ENCODE results near the gene OTOP2. TPM values are rescaled to one million over a fixed set of nuclear protein-coding genes. Genes with fewer than 3 reads are reported as not detected.

OTOP2 gene
- total RNA-seq, 5 donors from 2014 or later (not counting 1 experiment from before 2014, with no cell fraction given): not detected

- no peaks in the 10 kb centered on the region for H3K36me3 Mint-ChIP-seq
- peak within 1 kb of the TSS; percentile 24 to 61 for H3K27ac Mint-ChIP-seq
- H3K4me1 Mint-ChIP-seq: peaks cover 6 to 13% (median 6%) of the 10 kb centered on the region in 3 donors
- H3K4me3 Mint-ChIP-seq: peak within 1 kb of the TSS; percentile 80 to 96 (median 82)
- ChIA-PET POLR2A (no interaction called here), CTCF (interaction anchor here (0.6 to 3.6 kb wide), 7 partner anchors 11 to 106 kb away, joined by 3 to 13 read pairs (median 3); partner anchors contain the start of gene CDR2L (in 1 of the 2))
- no peak within 1 kb of the TSS for H3K27ac ChIP-seq (ENCODE audit: low read length)
- H3K4me1 ChIP-seq (ENCODE audit: control insufficient read depth in 1 of 2, extremely low read depth in 1 of 2, insufficient read depth in 2 of 2, low read length in 2 of 2): peaks cover 2 to 21% of the 10 kb centered on the region in 2 experiments
- WGBS (ENCODE audit: insufficient coverage): 6% methylated on average over 90 of the region's 95 CpGs
- no peaks in the 10 kb centered on the region for H3K9me3 ChIP-seq
- H3K4me3 ChIP-seq (ENCODE audit: control insufficient read depth in 1 of 2, extremely low read depth in 1 of 2, low read length in 1 of 2): peak within 1 kb of the TSS; percentile 53 to 59
- ATAC-seq (replicated peaks in 1 of 4) (peak; percentile 90 to 93 (median 92)), DNase-seq (peak; percentile 56 to 88 (median 74))
- peaks cover 0 to 41% of the 10 kb centered on the region in 2 experiments for H3K27me3 ChIP-seq (replicated peaks in 1 of 2; ENCODE audit: control insufficient read depth in 2 of 2, extremely low read depth in 1 of 2, insufficient read depth in 2 of 2, low read length in 1 of 2)
- H3K36me3 ChIP-seq (ENCODE audit: control insufficient read depth in 2 of 2, extremely low read depth in 1 of 2, insufficient read depth in 1 of 2, low read length in 1 of 2): no peaks in the 10 kb centered on the region
- H3K27me3 Mint-ChIP-seq: peaks cover 0 to 19% of the 10 kb centered on the region in 2 donors
- no peaks in the 10 kb centered on the region for H3K9me3 Mint-ChIP-seq
Observed at GRCh38 chr17:74972107-74972972, 48.3 kb downstream of the OTOP2 start, which contains the start of gene HID1. HID1 (minus strand) TSS chr17:74972759; CDS start chr17:74972656, 103 bp downstream.

- CTCF ChIA-PET: interaction anchor here (0.5 to 3.6 kb wide), 7 partner anchors 12 to 87 kb away, joined by 3 to 13 read pairs (median 3); partner anchors contain the start of gene CDR2L (in 1 of the 2)
- peak overlapping the region; percentile 80 to 96 (median 82) for H3K4me3 Mint-ChIP-seq
- no peaks in the 10 kb centered on the region for H3K36me3 Mint-ChIP-seq
- Histone ChIP-seq H3K27me3 (replicated peaks in 1 of 2; ENCODE audit: control insufficient read depth in 2 of 2, extremely low read depth in 1 of 2, insufficient read depth in 2 of 2, low read length in 1 of 2) (peaks cover 0 to 43% of the 10 kb centered on the region in 2 experiments), H3K4me1 (ENCODE audit: control insufficient read depth in 1 of 2, extremely low read depth in 1 of 2, insufficient read depth in 2 of 2, low read length in 2 of 2) (peaks cover 2 to 21% of the 10 kb centered on the region in 2 experiments), H3K27ac (ENCODE audit: low read length) (no peak overlapping the region), H3K36me3 (ENCODE audit: control insufficient read depth in 2 of 2, extremely low read depth in 1 of 2, insufficient read depth in 1 of 2, low read length in 1 of 2) (no peaks in the 10 kb centered on the region), H3K4me3 (ENCODE audit: control insufficient read depth in 1 of 2, extremely low read depth in 1 of 2, low read length in 1 of 2) (peak overlapping the region; percentile 44 to 59), H3K9me3 (no peaks in the 10 kb centered on the region)
- POLR2A ChIA-PET: no interaction called here
- H3K4me1 Mint-ChIP-seq: peaks cover 6 to 13% (median 6%) of the 10 kb centered on the region in 3 donors
- ATAC-seq (replicated peaks in 1 of 4) (no peak), DNase-seq (no peak)
- WGBS (ENCODE audit: insufficient coverage): 20% methylated on average over 13 of the region's 17 CpGs
- peak overlapping the region; percentile 24 to 61 for H3K27ac Mint-ChIP-seq
- no peaks in the 10 kb centered on the region for H3K9me3 Mint-ChIP-seq
- H3K27me3 Mint-ChIP-seq: peaks cover 0 to 19% of the 10 kb centered on the region in 2 donors
Observed at GRCh38 chr17:74972973-74973328, 48.9 kb downstream of the OTOP2 start.

- Mint-ChIP-seq H3K4me1 (peaks cover 8 to 15% (median 11%) of the 10 kb centered on the region in 3 donors), H3K4me3 (no peak overlapping the region), H3K27me3 (peaks cover 0 to 22% of the 10 kb centered on the region in 2 donors), H3K9me3 (no peaks in the 10 kb centered on the region), H3K27ac (no peak overlapping the region), H3K36me3 (no peaks in the 10 kb centered on the region)
- Histone ChIP-seq H3K4me1 (ENCODE audit: control insufficient read depth in 1 of 2, extremely low read depth in 1 of 2, insufficient read depth in 2 of 2, low read length in 2 of 2) (peaks cover 2 to 23% of the 10 kb centered on the region in 2 experiments), H3K9me3 (no peaks in the 10 kb centered on the region), H3K4me3 (ENCODE audit: control insufficient read depth in 1 of 2, extremely low read depth in 1 of 2, low read length in 1 of 2) (no peak overlapping the region), H3K36me3 (ENCODE audit: control insufficient read depth in 2 of 2, extremely low read depth in 1 of 2, insufficient read depth in 1 of 2, low read length in 1 of 2) (no peaks in the 10 kb centered on the region), H3K27me3 (replicated peaks in 1 of 2; ENCODE audit: control insufficient read depth in 2 of 2, extremely low read depth in 1 of 2, insufficient read depth in 2 of 2, low read length in 1 of 2) (peaks cover 2 to 43% of the 10 kb centered on the region in 2 experiments), H3K27ac (ENCODE audit: low read length) (no peak overlapping the region)
- WGBS (ENCODE audit: insufficient coverage): 67% methylated on average over 1 of the region's 4 CpGs
- ChIA-PET POLR2A (no interaction called here), CTCF (interaction anchor here in 1 of 2 donors (0.6 kb wide), 1 partner anchor 20 kb away, joined by 3 read pairs; no protein-coding TSS in a partner anchor)
- no peak for DNase-seq
- ATAC-seq (replicated peaks in 1 of 4): no peak
Observed at GRCh38 chr17:74975943-74976342, 51.9 kb downstream of the OTOP2 start.

- no CpG with 5 or more reads among the region's 3 CpGs for WGBS (ENCODE audit: insufficient coverage)
Observed at GRCh38 chr17:74977802-74978201, 53.7 kb downstream of the OTOP2 start.

GRCh38 chr17:74978240-74978639 lies 54.2 kb downstream of the OTOP2 start:
- POLR2A ChIA-PET: no interaction called here

More at GRCh38 chr17:74977802-74978201, 53.7 kb downstream of the OTOP2 start:
- Mint-ChIP-seq H3K27ac (no peak overlapping the region), H3K4me1 (peaks cover 18 to 20% (median 19%) of the 10 kb centered on the region in 3 donors), H3K27me3 (peaks cover 0 to 20% of the 10 kb centered on the region in 2 donors), H3K36me3 (no peaks in the 10 kb centered on the region), H3K9me3 (no peaks in the 10 kb centered on the region), H3K4me3 (no peak overlapping the region)
- Histone ChIP-seq H3K27ac (ENCODE audit: low read length) (no peak overlapping the region), H3K27me3 (replicated peaks in 1 of 2; ENCODE audit: control insufficient read depth in 2 of 2, extremely low read depth in 1 of 2, insufficient read depth in 2 of 2, low read length in 1 of 2) (peaks cover 2 to 31% of the 10 kb centered on the region in 2 experiments), H3K9me3 (no peaks in the 10 kb centered on the region), H3K36me3 (ENCODE audit: control insufficient read depth in 2 of 2, extremely low read depth in 1 of 2, insufficient read depth in 1 of 2, low read length in 1 of 2) (no peaks in the 10 kb centered on the region), H3K4me3 (ENCODE audit: control insufficient read depth in 1 of 2, extremely low read depth in 1 of 2, low read length in 1 of 2) (no peak overlapping the region), H3K4me1 (ENCODE audit: control insufficient read depth in 1 of 2, extremely low read depth in 1 of 2, insufficient read depth in 2 of 2, low read length in 2 of 2) (peaks cover 8 to 26% of the 10 kb centered on the region in 2 experiments)
- DNase-seq (no peak), ATAC-seq (replicated peaks in 1 of 4) (no peak)
- CTCF ChIA-PET: no interaction called here
- POLR2A ChIA-PET: interaction anchor here in 1 of 2 donors (0.6 kb wide), 1 partner anchor 540 kb away, joined by 3 read pairs; no protein-coding TSS in a partner anchor

More at GRCh38 chr17:74978240-74978639, 54.2 kb downstream of the OTOP2 start:
- Histone ChIP-seq H3K27ac (ENCODE audit: low read length) (no peak overlapping the region), H3K27me3 (replicated peaks in 1 of 2; ENCODE audit: control insufficient read depth in 2 of 2, extremely low read depth in 1 of 2, insufficient read depth in 2 of 2, low read length in 1 of 2) (peaks cover 2 to 26% of the 10 kb centered on the region in 2 experiments), H3K4me3 (ENCODE audit: control insufficient read depth in 1 of 2, extremely low read depth in 1 of 2, low read length in 1 of 2) (no peak overlapping the region), H3K36me3 (ENCODE audit: control insufficient read depth in 2 of 2, extremely low read depth in 1 of 2, insufficient read depth in 1 of 2, low read length in 1 of 2) (no peaks in the 10 kb centered on the region), H3K4me1 (ENCODE audit: control insufficient read depth in 1 of 2, extremely low read depth in 1 of 2, insufficient read depth in 2 of 2, low read length in 2 of 2) (peaks cover 6 to 22% of the 10 kb centered on the region in 2 experiments), H3K9me3 (no peaks in the 10 kb centered on the region)
- CTCF ChIA-PET: no interaction called here
- DNase-seq (no peak), ATAC-seq (replicated peaks in 1 of 4) (no peak)
- no peaks in the 10 kb centered on the region for H3K9me3 Mint-ChIP-seq
- H3K4me1 Mint-ChIP-seq: peaks cover 13 to 16% (median 14%) of the 10 kb centered on the region in 3 donors
- H3K27ac Mint-ChIP-seq: no peak overlapping the region
- H3K4me3 Mint-ChIP-seq: no peak overlapping the region
- 69% methylated on average over 2 of the region's 3 CpGs for WGBS (ENCODE audit: insufficient coverage)
- H3K27me3 Mint-ChIP-seq: peaks cover 0 to 15% of the 10 kb centered on the region in 2 donors
- H3K36me3 Mint-ChIP-seq: no peaks in the 10 kb centered on the region
